GM12878 (cell line): ENCODE results near the gene TP53INP2. TPM values are rescaled to one million over a fixed set of nuclear protein-coding genes. Genes with fewer than 3 reads are reported as not detected.
"Not testable (repeated sequence)": the region's sequence is repeated elsewhere in the genome, so short reads cannot be mapped to it uniquely, and the experiment has no call there.

Experiments used
- ATAC-seq: fragments of 200-7000 bp; cut with Tn5 transposase; 3 replicates; pipeline ENCODE4 v1.9.1; 2020; ENCODE audit warnings: mild to moderate bottlenecking, moderate library complexity
- BruUV-seq: library from RNA; stranded (reverse); fragments of 400-500 nt; replicated peaks from 2 replicates; lab custom pipeline; 2021; lab: Mats Ljungman, UMichigan
- CTCF ChIA-PET: fragments of 300-600 bp; sonication (Branson Sonifier 250); formaldehyde crosslinking; extraction: SDS; loops from one replicate; lab custom pipeline; 2021; ENCODE audit warnings: inconsistent platforms; lab: Yijun Ruan, JAX
- POLR2A ChIA-PET: fragments of 350-600 bp; formaldehyde crosslinking; extraction: SDS; loops from one replicate; lab custom pipeline; 2021; ENCODE audit warnings: inconsistent platforms; lab: Charles Lee
- RAD21 ChIA-PET: fragments of 300-600 bp; sonication (Branson Sonifier 250); formaldehyde crosslinking; loops from one replicate; lab custom pipeline; 2023; ENCODE audit warnings: antibody characterized with exemption; ENCODE audit not compliant: unreplicated experiment; lab: Charles Lee
- SMC1A ChIA-PET: fragments of 300-600 bp; sonication (Branson Sonifier 250); formaldehyde crosslinking; loops from one replicate; lab custom pipeline; 2023; ENCODE audit not compliant: unreplicated experiment, uncharacterized antibody; lab: Charles Lee
- DNase-seq: peaks from one replicate; pipeline ENCODE4 v3.0.0-alpha.2; 2011; ENCODE audit warnings: low read depth, low spot score
- FAIRE-seq: peaks from 3 replicates; lab custom pipeline; 2011; peaks lifted over from hg19 to GRCh38; lab: Jason Lieb, UNC
- H2AFZ ChIP-seq: 2 replicates; pipeline ENCODE4 v1.6.0; 2011; ENCODE audit warnings: low read depth, low read length, control low read depth; ENCODE audit not compliant: control insufficient read depth
- H3K27ac ChIP-seq: 2 replicates; pipeline ENCODE4 v1.5.1; 2011; ENCODE audit warnings: control low read depth; ENCODE audit not compliant: control insufficient read depth, insufficient read depth
- H3K27me3 ChIP-seq, 2 experiments: replicated peaks in 1 of 2; 2 replicates each; pipeline versions ENCODE4 v1.6.0 to v1.6.1; 2011; ENCODE audit warnings: low read length in 1 of 2; ENCODE audit not compliant: control insufficient read depth in 2 of 2, insufficient read depth in 2 of 2
- H3K36me3 ChIP-seq, 2 experiments: 2 replicates each; pipeline ENCODE4 v1.5.1; 2011; ENCODE audit warnings: low read length in 1 of 2; ENCODE audit not compliant: control insufficient read depth in 2 of 2, insufficient read depth in 2 of 2
- H3K4me1 ChIP-seq: 2 replicates; pipeline ENCODE4 v1.6.1; 2011; ENCODE audit warnings: mild to moderate bottlenecking, low read length, moderate library complexity, mixed read lengths; ENCODE audit not compliant: control insufficient read depth, insufficient read depth
- H3K4me2 ChIP-seq: 2 replicates; pipeline ENCODE4 v1.6.0; 2011; ENCODE audit warnings: control low read depth; ENCODE audit not compliant: control insufficient read depth, insufficient read depth
- H3K4me3 ChIP-seq: fragments of 200-600 bp; sonication (generic); 2 replicates; pipeline ENCODE4 v1.5.1; 2016
- H3K79me2 ChIP-seq: 2 replicates; pipeline ENCODE4 v1.6.0; 2011; ENCODE audit warnings: low read length; ENCODE audit not compliant: control insufficient read depth, insufficient read depth
- H3K9ac ChIP-seq: 2 replicates; pipeline ENCODE4 v1.8.0; 2011; ENCODE audit warnings: low read length, control low read depth, mixed read lengths; ENCODE audit not compliant: control insufficient read depth, insufficient read depth
- H3K9me3 ChIP-seq: replicated peaks from 3 replicates; pipeline ENCODE4 v1.5.1; 2011; ENCODE audit warnings: mild to moderate bottlenecking, low read length; ENCODE audit not compliant: control insufficient read depth, insufficient read depth
- H4K20me1 ChIP-seq: 2 replicates; pipeline ENCODE4 v1.6.0; 2011; ENCODE audit not compliant: control insufficient read depth, insufficient read depth
- CHD1 ChIP-seq: IDR thresholded peaks from 2 replicates; pipeline ENCODE4 v1.6.1; 2012; ENCODE audit warnings: low read depth, low read length, improper control_type of control experiment
- CREM ChIP-seq: IDR thresholded peaks from 2 replicates; pipeline ENCODE4 v1.6.1; 2014; ENCODE audit warnings: antibody characterized with exemption, low read depth
- KDM1A ChIP-seq: fragments of 200-600 bp; sonication (generic); IDR thresholded peaks from 2 replicates; pipeline ENCODE4 v1.6.1; 2016; ENCODE audit warnings: borderline replicate concordance
- MYB ChIP-seq: fragments of 150-350 bp; IDR thresholded peaks from 2 replicates; pipeline ENCODE4 v1.6.1; 2014; ENCODE audit warnings: mild to moderate bottlenecking, low read depth, low read length, borderline replicate concordance
- RAD51 ChIP-seq: fragments of 450-650 bp; IDR thresholded peaks from 2 replicates; pipeline ENCODE4 v1.6.1; 2016; ENCODE audit warnings: moderate library complexity, mild to moderate bottlenecking, inconsistent platforms
- WRNIP1 ChIP-seq: IDR thresholded peaks from 2 replicates; pipeline ENCODE4 v1.6.1; 2011; ENCODE audit warnings: low read depth, low read length, improper control_type of control experiment, borderline replicate concordance
- ZNF217 ChIP-seq: fragments of 450-650 bp; IDR thresholded peaks from 2 replicates; pipeline ENCODE4 v1.6.1; 2017; ENCODE audit warnings: antibody characterized with exemption, mild to moderate bottlenecking
- WGBS: methylation state at CpG from one replicate; pipeline ENCODE4 v1.1.6; 2016; ENCODE audit warnings: low lambda C conversion rate; ENCODE audit not compliant: insufficient replicate concordance, insufficient coverage; ENCODE audit errors: missing lambda C conversion rate; 5-methylcytosine and 5-hydroxymethylcytosine counted together
- in situ Hi-C: fragments of 300-500 bp; cut with MboI; formaldehyde crosslinking; loops from 9 replicates; pipeline ENCODE4 v1.14.3; 2018; ENCODE audit warnings: mixed read lengths
- intact Hi-C: fragments of 100-400 bp; cut with micrococcal nuclease; formaldehyde crosslinking; loops from one replicate; pipeline ENCODE4 v1.14.2; 2022; ENCODE audit not compliant: unreplicated experiment
- polyA plus RNA-seq, 11 experiments: library from polyadenylated mRNA; depleted of rRNA in 4 of 11; unstranded in 6 of 11; stranded (reverse) in 5 of 11; fragments of >200 nt; fragmentation: Nextera tagmentation in 4 of 11; fragmentation: Illumina TruSeq in 1 of 11; extraction: Ambion mirVana in 4 of 11; extraction: Trizol in 1 of 11; gene quantifications; 1 replicate in 1 of 11; 2 replicates in 10 of 11; pipeline versions ENCODE4 v1.2.1 to v1.2.3, GENCODE V29; 2011 to 2016; ENCODE audit warnings: inconsistent platforms in 2 of 11, missing spikeins in 2 of 11, low read depth in 1 of 11
- total RNA-seq, 4 experiments: library from RNA; depleted of rRNA in 3 of 4; stranded (reverse); fragments of >200 nt in 3 of 4; fragmentation: Illumina TruSeq in 1 of 4; extraction: Trizol in 1 of 4; gene quantifications; 2 replicates each; pipeline versions ENCODE4 v1.2.1 to v1.2.3, GENCODE V29; 2013 to 2021
- TF ChIP-seq, protein P1 (sequence below): fragments of 450-650 bp; IDR thresholded peaks from 2 replicates; pipeline ENCODE4 v1.6.1; 2017; ENCODE audit warnings: mild to moderate bottlenecking, moderate library complexity
- TF ChIP-seq, protein P2 (sequence below): fragments of 450-650 bp; IDR thresholded peaks from 2 replicates; pipeline ENCODE4 v1.6.1; 2017; ENCODE audit warnings: mild to moderate bottlenecking

TP53INP2 gene
- total and polyA plus RNA-seq, 10 of the 15 experiments (the other 5 are each of a cell fraction or from before 2014, with no cell fraction given), result 2.8 to 16.0 (median 4.0) TPM

DNA sequence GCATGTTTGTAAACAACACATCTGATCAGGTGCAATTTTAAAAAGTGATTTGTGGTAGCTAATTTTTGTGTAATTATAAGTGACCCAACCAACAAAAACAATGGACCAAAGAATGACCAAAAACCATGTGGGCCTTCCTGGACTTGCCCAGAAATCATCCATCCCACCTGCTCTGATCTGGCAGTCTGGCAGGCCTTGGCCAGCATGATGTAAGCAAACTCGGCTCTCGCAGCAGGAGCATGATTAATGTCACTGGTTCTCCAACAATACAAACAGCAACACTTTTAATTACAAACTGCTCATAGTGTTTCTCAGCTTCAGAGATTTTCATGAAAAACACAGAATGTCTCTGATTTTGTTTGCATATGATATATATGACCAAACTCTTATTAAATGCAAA, 16.1 kb downstream of the TP53INP2 start:
- no TSS peak for BruUV-seq
- Histone ChIP-seq H3K4me3 (no peak overlapping the region; the same call in 1 of the 2 replicates), H3K4me2 (peak overlapping the region; percentile 78), H3K4me1 (peaks cover 37% of the 10 kb centered on the region), H2AFZ (no peak overlapping the region), H3K27me3 (no peaks in the 10 kb centered on the region), H3K9ac (peak overlapping the region; percentile 13; the same call in 1 of the 2 replicates), H3K9me3 (no peaks in the 10 kb centered on the region), H3K27ac (peak overlapping the region; percentile 79), H3K79me2 (no peaks in the 10 kb centered on the region), H3K36me3 (peaks cover under 1 to 8% of the 10 kb centered on the region in 2 experiments; a peak in 3 of 4 replicates), H4K20me1 (no peaks in the 10 kb centered on the region)
- TF ChIP-seq KDM1A (no peak), MYB (no peak), RAD51 (0 out of 2 replicates have a peak, but pooled peaks have one; percentile 9), CREM (peak; percentile 13; the same call in 1 of the 2 replicates), CHD1 (no peak), WRNIP1 (no peak), ZNF217 (0 out of 2 replicates have a peak, but pooled peaks have one; percentile 15)
- TF ChIP-seq, protein P1, sequence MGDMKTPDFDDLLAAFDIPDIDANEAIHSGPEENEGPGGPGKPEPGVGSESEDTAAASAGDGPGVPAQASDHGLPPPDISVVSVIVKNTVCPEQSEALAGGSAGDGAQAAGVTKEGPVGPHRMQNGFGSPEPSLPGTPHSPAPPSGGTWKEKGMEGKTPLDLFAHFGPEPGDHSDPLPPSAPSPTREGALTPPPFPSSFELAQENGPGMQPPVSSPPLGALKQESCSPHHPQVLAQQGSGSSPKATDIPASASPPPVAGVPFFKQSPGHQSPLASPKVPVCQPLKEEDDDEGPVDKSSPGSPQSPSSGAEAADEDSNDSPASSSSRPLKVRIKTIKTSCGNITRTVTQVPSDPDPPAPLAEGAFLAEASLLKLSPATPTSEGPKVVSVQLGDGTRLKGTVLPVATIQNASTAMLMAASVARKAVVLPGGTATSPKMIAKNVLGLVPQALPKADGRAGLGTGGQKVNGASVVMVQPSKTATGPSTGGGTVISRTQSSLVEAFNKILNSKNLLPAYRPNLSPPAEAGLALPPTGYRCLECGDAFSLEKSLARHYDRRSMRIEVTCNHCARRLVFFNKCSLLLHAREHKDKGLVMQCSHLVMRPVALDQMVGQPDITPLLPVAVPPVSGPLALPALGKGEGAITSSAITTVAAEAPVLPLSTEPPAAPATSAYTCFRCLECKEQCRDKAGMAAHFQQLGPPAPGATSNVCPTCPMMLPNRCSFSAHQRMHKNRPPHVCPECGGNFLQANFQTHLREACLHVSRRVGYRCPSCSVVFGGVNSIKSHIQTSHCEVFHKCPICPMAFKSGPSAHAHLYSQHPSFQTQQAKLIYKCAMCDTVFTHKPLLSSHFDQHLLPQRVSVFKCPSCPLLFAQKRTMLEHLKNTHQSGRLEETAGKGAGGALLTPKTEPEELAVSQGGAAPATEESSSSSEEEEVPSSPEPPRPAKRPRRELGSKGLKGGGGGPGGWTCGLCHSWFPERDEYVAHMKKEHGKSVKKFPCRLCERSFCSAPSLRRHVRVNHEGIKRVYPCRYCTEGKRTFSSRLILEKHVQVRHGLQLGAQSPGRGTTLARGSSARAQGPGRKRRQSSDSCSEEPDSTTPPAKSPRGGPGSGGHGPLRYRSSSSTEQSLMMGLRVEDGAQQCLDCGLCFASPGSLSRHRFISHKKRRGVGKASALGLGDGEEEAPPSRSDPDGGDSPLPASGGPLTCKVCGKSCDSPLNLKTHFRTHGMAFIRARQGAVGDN, result peak; percentile 59
- TF ChIP-seq, protein P2, sequence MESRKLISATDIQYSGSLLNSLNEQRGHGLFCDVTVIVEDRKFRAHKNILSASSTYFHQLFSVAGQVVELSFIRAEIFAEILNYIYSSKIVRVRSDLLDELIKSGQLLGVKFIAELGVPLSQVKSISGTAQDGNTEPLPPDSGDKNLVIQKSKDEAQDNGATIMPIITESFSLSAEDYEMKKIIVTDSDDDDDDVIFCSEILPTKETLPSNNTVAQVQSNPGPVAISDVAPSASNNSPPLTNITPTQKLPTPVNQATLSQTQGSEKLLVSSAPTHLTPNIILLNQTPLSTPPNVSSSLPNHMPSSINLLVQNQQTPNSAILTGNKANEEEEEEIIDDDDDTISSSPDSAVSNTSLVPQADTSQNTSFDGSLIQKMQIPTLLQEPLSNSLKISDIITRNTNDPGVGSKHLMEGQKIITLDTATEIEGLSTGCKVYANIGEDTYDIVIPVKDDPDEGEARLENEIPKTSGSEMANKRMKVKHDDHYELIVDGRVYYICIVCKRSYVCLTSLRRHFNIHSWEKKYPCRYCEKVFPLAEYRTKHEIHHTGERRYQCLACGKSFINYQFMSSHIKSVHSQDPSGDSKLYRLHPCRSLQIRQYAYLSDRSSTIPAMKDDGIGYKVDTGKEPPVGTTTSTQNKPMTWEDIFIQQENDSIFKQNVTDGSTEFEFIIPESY, result no peak
- ChIA-PET RAD21 (interaction anchor here (0.6 to 2.7 kb wide), 14 partner anchors 9 to 204 kb away, joined by 3 to 25 read pairs (median 5); partner anchors contain the start of genes DYNLRB1 and TP53INP2), SMC1A (interaction anchor here (0.5 to 3.7 kb wide), 22 partner anchors 9 to 830 kb away, joined by 3 to 41 read pairs (median 4); no protein-coding TSS in a partner anchor), CTCF (interaction anchor here (0.5 to 2.7 kb wide), 12 partner anchors 8 to 697 kb away, joined by 3 to 31 read pairs (median 6); no protein-coding TSS in a partner anchor), POLR2A (interaction anchor here (0.8 to 2.9 kb wide), 8 partner anchors 9 to 418 kb away, joined by 5 to 18 read pairs (median 6); partner anchors contain the start of gene TP53INP2)
- DNase-seq, result no peak
- intact Hi-C loops (no loop called here), in situ Hi-C loops (no loop called here)
- ATAC-seq, result peak; percentile 49
- FAIRE-seq, result no peak
- WGBS, result 64% methylated on average over 2 of the region's 2 CpGs

DNA sequence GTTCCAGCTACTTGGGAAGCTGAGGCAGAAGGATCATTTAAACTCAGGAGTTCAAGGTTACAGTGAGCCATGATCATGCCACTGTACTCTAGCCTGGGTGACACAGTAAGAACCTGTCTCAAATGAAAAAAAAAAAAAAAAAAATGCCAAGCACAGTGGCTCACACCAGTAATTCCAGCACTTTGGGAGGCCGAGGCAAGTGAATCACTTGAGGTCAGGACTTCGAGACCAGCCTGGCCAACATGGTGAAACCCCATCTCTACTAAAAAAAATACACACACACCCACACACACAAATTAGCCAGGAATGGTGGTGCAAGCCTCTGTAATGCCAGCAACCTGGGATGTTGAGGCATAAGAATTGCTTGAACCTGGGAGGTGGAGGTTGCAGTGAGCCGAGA, 18.4 kb downstream of the TP53INP2 start:
- ChIA-PET POLR2A (interaction anchor here (0.7 to 1.7 kb wide), 3 partner anchors 10 to 1603 kb away, joined by 4 to 5 read pairs (median 5); no protein-coding TSS in a partner anchor), CTCF (interaction anchor here (0.7 to 1.5 kb wide), 4 partner anchors 9 to 410 kb away, joined by 3 to 5 read pairs (median 4); no protein-coding TSS in a partner anchor), SMC1A (interaction anchor here (0.6 to 1.7 kb wide), 5 partner anchors 15 to 46 kb away, joined by 3 to 5 read pairs (median 4); no protein-coding TSS in a partner anchor)
- H3K4me3 ChIP-seq, DNase-seq, H3K4me2 ChIP-seq, H3K36me3 ChIP-seq, H2AFZ ChIP-seq, RAD21 ChIA-PET, H4K20me1 ChIP-seq, FAIRE-seq, H3K9me3 ChIP-seq, in situ Hi-C loops, H3K27me3 ChIP-seq, ATAC-seq, H3K79me2 ChIP-seq, intact Hi-C loops, BruUV-seq, H3K9ac ChIP-seq, H3K27ac ChIP-seq: not testable (repeated sequence)
- H3K4me1 ChIP-seq, result peaks cover 32% of the 10 kb centered on the region
- 56% methylated on average over 3 of the region's 3 CpGs for WGBS
